ENCODE data around the gene ANTXRL. TPM values are rescaled to one million over a fixed set of nuclear protein-coding genes. Genes with fewer than 3 reads are reported as not detected.

ANTXRL gene
- total RNA-seq, 6 donors from 2014 or later, result not detected

DNA sequence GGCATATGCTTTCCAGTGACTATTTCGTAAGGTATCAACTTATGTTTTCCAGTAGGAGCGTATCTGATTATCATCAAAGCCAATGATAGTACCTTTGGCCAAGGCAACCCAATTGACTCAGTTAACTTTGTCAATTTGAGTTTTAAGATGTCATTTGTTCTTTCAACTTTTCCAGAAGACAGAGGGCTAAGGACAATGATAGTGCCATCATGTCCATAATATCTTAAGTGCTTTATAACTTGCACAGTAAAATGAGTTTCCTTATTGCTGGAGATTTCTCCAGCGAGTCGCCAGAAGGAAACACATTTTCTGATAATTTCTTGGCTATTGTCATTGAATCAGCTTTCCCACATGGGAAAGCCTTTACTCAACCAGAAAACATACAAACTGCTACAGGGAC is 35.0 kb downstream of the ANTXRL start:
- 93 to 96% methylated on average over 4 of the region's 4 CpGs for WGBS, 2 donors
- no peak for DNase-seq

DNA sequence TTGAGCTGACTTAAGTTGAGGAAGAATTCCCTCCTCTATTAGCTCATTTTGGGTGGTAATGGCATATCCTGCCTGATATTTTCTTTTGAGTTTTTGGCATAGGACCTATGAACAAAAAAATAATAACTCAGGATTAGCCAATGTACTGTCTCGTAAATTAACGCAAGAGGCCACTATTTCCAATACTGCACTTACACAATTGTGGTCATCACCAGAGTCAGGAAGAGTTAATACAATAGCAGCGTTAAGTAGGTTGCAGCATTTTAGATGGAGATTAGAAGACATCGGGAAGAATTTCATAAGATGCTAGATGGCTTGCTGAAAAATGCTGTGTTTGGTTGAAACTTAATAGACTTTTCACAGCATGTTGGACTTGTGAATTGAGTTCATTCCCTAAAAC is 36.4 kb downstream of the ANTXRL start:
- Histone ChIP-seq H3K9me3 (no peaks in the 10 kb centered on the region), H3K36me3 (no peaks in the 10 kb centered on the region), H3K4me3 (no peak overlapping the region), H3K4me1 (no peaks in the 10 kb centered on the region), H3K27me3 (no peaks in the 10 kb centered on the region), H3K27ac (no peak overlapping the region)
- 72 to 80% methylated on average over 4 of the region's 4 CpGs for WGBS, 2 donors
- no peak for DNase-seq
- TF ChIP-seq, protein P1, sequence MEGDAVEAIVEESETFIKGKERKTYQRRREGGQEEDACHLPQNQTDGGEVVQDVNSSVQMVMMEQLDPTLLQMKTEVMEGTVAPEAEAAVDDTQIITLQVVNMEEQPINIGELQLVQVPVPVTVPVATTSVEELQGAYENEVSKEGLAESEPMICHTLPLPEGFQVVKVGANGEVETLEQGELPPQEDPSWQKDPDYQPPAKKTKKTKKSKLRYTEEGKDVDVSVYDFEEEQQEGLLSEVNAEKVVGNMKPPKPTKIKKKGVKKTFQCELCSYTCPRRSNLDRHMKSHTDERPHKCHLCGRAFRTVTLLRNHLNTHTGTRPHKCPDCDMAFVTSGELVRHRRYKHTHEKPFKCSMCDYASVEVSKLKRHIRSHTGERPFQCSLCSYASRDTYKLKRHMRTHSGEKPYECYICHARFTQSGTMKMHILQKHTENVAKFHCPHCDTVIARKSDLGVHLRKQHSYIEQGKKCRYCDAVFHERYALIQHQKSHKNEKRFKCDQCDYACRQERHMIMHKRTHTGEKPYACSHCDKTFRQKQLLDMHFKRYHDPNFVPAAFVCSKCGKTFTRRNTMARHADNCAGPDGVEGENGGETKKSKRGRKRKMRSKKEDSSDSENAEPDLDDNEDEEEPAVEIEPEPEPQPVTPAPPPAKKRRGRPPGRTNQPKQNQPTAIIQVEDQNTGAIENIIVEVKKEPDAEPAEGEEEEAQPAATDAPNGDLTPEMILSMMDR (IDR thresholded peaks at IDR 0.05), result no peak
- TF ChIP-seq POLR2A (IDR thresholded peaks at IDR 0.05) (no peak), EP300 (IDR thresholded peaks at IDR 0.05) (no peak), POLR2AphosphoS5 (IDR thresholded peaks at IDR 0.05) (no peak)
- no peak for ATAC-seq (ENCODE audit: low FRiP score in 2 of 2)

More for the DNA sequence above, 35.0 kb downstream of the ANTXRL start:
- Histone ChIP-seq H3K4me3 (no peak overlapping the region), H3K36me3 (no peaks in the 10 kb centered on the region), H3K9me3 (no peaks in the 10 kb centered on the region), H3K27me3 (no peaks in the 10 kb centered on the region), H3K4me1 (no peaks in the 10 kb centered on the region), H3K27ac (no peak overlapping the region)
- ATAC-seq (ENCODE audit: low FRiP score in 2 of 2), result no peak
- TF ChIP-seq, protein P1 (IDR thresholded peaks at IDR 0.05), result no peak
- TF ChIP-seq POLR2AphosphoS5 (IDR thresholded peaks at IDR 0.05) (no peak), POLR2A (IDR thresholded peaks at IDR 0.05) (no peak), EP300 (IDR thresholded peaks at IDR 0.05) (no peak)

DNA sequence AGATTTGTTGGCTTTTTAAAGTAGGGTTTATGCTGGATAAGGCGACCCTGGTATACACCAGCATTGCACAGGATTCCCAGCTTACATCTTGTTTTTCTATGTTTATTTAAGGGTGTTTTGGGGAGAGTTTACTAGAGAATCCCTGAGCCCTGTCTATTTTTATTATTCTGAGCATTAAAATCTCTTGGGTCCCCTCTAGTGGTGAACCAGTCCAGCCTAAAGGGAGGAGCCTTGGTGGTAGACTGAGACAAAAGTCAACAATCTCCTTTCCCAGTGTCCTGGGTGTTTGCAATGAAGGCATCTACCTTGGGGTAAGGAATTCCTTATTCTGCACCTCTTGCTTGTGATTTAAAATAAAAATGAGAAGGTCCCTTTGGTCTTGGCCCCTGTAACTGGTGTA is 38.2 kb downstream of the ANTXRL start:
- no peak overlapping the region for H3K27ac ChIP-seq
- H3K27me3 ChIP-seq, result no peaks in the 10 kb centered on the region
- H3K4me1 ChIP-seq, result no peaks in the 10 kb centered on the region
- H3K4me3 ChIP-seq, result no peak overlapping the region
- DNase-seq (no peak), ATAC-seq (ENCODE audit: low FRiP score in 2 of 2) (no peak)
- no peaks in the 10 kb centered on the region for H3K36me3 ChIP-seq
- no peaks in the 10 kb centered on the region for H3K9me3 ChIP-seq
- WGBS, 2 donors, result 93 to 100% methylated on average over 1 of the region's 1 CpG
- TF ChIP-seq, protein P1 (IDR thresholded peaks at IDR 0.05), result peak in 1 of 6 experiments; percentile 6
- TF ChIP-seq POLR2A (IDR thresholded peaks at IDR 0.05), result no peak

DNA sequence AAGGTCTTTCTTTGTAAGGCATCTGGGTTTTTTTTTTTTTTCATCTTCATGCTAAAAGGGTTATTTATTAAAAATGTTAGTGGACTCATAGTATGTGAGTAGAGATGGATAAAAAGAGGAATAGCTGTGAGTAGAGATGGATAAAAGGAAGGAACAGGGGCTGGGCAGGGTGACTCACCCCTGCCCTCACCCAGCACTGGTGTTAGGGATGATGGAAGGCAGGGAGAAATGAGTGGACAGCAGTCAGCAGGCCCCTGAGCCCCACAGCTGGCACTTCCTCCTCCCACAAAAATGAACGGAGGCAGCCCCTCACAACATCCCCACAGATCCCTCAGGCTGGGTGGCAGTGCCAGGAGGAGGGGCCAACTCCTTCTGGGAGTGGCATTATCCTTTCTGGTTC is 39.3 kb downstream of the ANTXRL start:
- H3K4me3 ChIP-seq, result no peak overlapping the region
- ATAC-seq (ENCODE audit: low FRiP score in 2 of 2) (no peak), DNase-seq (no peak)
- H3K27ac ChIP-seq, result no peak overlapping the region
- H3K27me3 ChIP-seq, result no peaks in the 10 kb centered on the region
- 50 to 64% methylated on average over 1 of the region's 1 CpG for WGBS, 2 donors
- no peaks in the 10 kb centered on the region for H3K9me3 ChIP-seq
- TF ChIP-seq POLR2A (IDR thresholded peaks at IDR 0.05) (no peak), POLR2AphosphoS5 (IDR thresholded peaks at IDR 0.05) (no peak), EP300 (IDR thresholded peaks at IDR 0.05) (no peak)
- TF ChIP-seq, protein P1 (IDR thresholded peaks at IDR 0.05), result no peak
- H3K36me3 ChIP-seq, result no peaks in the 10 kb centered on the region
- no peaks in the 10 kb centered on the region for H3K4me1 ChIP-seq

DNA sequence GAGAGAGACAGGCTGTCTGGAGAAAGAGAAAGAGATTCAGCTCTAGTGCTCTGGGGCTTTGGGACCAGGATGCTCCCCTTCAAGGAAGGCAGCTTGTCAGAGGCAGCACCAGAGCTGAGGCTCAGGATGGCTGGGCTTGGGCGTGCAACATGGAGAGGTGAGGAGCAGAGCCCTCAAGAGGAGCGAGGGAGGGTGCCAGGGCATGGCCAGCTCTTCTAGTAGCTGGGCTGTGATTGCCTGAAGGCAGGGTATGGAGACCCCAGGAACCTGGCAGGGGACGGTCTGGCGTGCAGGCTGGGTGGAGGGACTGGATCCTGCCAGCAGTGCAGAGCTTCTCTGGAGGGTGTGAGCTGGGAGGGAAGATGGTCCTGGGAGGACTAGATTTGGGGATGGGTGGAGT is 40.2 kb downstream of the ANTXRL start:
- Histone ChIP-seq H3K36me3 (no peaks in the 10 kb centered on the region), H3K4me1 (no peaks in the 10 kb centered on the region), H3K9me3 (no peaks in the 10 kb centered on the region), H3K27me3 (no peaks in the 10 kb centered on the region), H3K27ac (no peak overlapping the region), H3K4me3 (no peak overlapping the region)
- DNase-seq (peak in 1 of 2 donors; percentile 24), ATAC-seq (ENCODE audit: low FRiP score in 2 of 2) (no peak)
- WGBS, 2 donors, result 93 to 100% methylated on average over 4 of the region's 4 CpGs
- TF ChIP-seq POLR2AphosphoS5 (IDR thresholded peaks at IDR 0.05), result no peak
- no peak for TF ChIP-seq POLR2A (IDR thresholded peaks at IDR 0.05)
- no peak for TF ChIP-seq EP300 (IDR thresholded peaks at IDR 0.05)
